GM12874 (cell line): ENCODE measurements around the gene PBX1.

Experiments
- CTCF ChIP-seq: IDR thresholded peaks from 2 replicates; pipeline ENCODE4 v1.5.1; 2011; ENCODE audit warnings: low read depth, mild to moderate bottlenecking, control low read depth, low read length, moderate library complexity; ENCODE audit not compliant: insufficient read depth

Gene PBX1

GRCh38 chr1:164774413-164774812 lies 215.4 kb downstream of the PBX1 start:
- no peak for TF ChIP-seq CTCF

- no peak for TF ChIP-seq CTCF
Measured at GRCh38 chr1:164774819-164775654, 216.1 kb downstream of the PBX1 start.

- TF ChIP-seq CTCF: no peak
Measured at GRCh38 chr1:164777518-164777917, 218.5 kb downstream of the PBX1 start.

- no peak for TF ChIP-seq CTCF
Measured at GRCh38 chr1:164779376-164779775, 220.4 kb downstream of the PBX1 start.

- no peak for TF ChIP-seq CTCF
Measured at GRCh38 chr1:164780111-164780812, 221.3 kb downstream of the PBX1 start.

GRCh38 chr1:164780863-164781262 lies 221.9 kb downstream of the PBX1 start:
- no peak for TF ChIP-seq CTCF

- no peak for TF ChIP-seq CTCF
Measured at GRCh38 chr1:164781972-164782371, 223.0 kb downstream of the PBX1 start.
